ENCODE measurements around the gene MPDZ. TPM values are rescaled to one million over a fixed set of nuclear protein-coding genes. Genes with fewer than 3 reads are reported as not detected.

The MPDZ gene
- total and polyA plus RNA-seq, 2 of the 13 experiments (the other 11 are each of a cell fraction or from before 2014, with no cell fraction given), result 12.4 to 14.7 TPM

DNA sequence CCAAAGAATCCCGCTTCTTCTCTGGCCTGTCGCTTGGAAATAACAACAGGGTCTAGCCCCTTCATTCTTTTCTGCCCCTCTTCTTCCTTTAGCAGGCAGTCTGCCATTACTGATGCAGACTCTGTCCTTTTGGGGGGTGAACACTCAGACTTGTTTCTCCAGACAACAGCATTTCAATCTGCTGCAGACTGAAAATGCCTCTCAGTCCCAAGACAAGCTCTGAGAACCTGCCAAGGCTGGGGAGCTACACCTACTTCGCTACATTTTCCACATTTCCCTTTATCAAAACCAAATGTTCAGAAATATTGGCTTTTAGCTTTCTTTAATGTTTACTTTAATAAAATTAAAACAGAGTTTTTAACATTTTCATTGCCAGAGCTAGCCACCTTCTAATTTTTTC is 152.4 kb downstream of the MPDZ start (continued):
- TF ChIP-seq, protein P1, sequence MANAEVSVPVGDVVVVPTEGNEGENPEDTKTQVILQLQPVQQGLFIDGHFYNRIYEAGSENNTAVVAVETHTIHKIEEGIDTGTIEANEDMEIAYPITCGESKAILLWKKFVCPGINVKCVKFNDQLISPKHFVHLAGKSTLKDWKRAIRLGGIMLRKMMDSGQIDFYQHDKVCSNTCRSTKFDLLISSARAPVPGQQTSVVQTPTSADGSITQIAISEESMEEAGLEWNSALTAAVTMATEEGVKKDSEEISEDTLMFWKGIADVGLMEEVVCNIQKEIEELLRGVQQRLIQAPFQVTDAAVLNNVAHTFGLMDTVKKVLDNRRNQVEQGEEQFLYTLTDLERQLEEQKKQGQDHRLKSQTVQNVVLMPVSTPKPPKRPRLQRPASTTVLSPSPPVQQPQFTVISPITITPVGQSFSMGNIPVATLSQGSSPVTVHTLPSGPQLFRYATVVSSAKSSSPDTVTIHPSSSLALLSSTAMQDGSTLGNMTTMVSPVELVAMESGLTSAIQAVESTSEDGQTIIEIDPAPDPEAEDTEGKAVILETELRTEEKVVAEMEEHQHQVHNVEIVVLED (CRISPR knock-in tag; IDR thresholded peaks at IDR 0.05; ENCODE audit: borderline replicate concordance), result no peak
- TF ChIP-seq RFXANK (CRISPR knock-in tag; IDR thresholded peaks at IDR 0.05), result no peak
- TF ChIP-seq POGZ (CRISPR knock-in tag; IDR thresholded peaks at IDR 0.05), result no peak
- TF ChIP-seq PRPF4 (IDR thresholded peaks at IDR 0.05; ENCODE audit: low read depth, low read length, poor library complexity, severe bottlenecking), result no peak
- no peak for TF ChIP-seq TEAD3 (CRISPR knock-in tag; optimal IDR thresholded peaks at IDR 0.05; ENCODE audit: borderline replicate concordance)

DNA sequence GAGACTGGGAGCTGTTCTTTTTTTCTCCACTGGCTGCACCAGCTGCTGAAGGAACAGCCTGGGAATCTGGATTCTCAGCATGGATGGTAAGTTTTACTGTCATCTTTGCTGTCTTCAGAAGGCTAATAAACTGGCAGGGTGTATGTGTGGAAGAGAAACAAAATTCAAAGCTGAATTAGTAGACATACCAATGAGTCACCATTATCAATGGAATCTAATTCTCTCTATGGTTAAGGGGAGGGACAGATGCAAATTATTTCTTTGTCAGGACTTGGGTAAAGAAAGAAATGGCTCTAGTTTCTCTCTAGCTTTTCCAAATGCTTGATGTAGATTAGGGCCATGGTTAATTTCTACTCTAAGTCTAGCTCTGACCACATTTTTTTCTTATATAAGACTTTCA is 154.2 kb downstream of the MPDZ start:
- POLR2A ChIA-PET, result no interaction called here
- Histone ChIP-seq H3K4me1 (ENCODE audit: insufficient read depth, low read length) (no peaks in the 10 kb centered on the region), H3K36me3 (replicated peaks in 1 of 2; ENCODE audit: control insufficient read depth in 1 of 2, insufficient read depth in 2 of 2, low read length in 2 of 2) (peaks cover 2 to 7% of the 10 kb centered on the region in 2 experiments; a peak in 2 of 5 replicates), H3K9me3 (ENCODE audit: low read length) (no peaks in the 10 kb centered on the region), H3K79me2 (ENCODE audit: insufficient read depth, low read length) (no peaks in the 10 kb centered on the region), H2AFZ (ENCODE audit: low read length) (no peak overlapping the region), H3K4me2 (ENCODE audit: low read depth, low read length) (no peak overlapping the region), H3K4me3 (replicated peaks in 1 of 3; ENCODE audit: insufficient read depth in 1 of 3, low read depth in 2 of 3, low read length in 3 of 3) (no peak overlapping the region), H4K20me1 (ENCODE audit: insufficient read depth, low read length) (no peaks in the 10 kb centered on the region), H3K9ac (ENCODE audit: insufficient read depth, low read depth, low read length) (no peak overlapping the region), H3K27ac (ENCODE audit: extremely low read length, insufficient read depth, low read length) (no peak overlapping the region), H3K27me3 (ENCODE audit: control insufficient read depth in 1 of 2, insufficient read depth in 2 of 2, low read length in 2 of 2) (no peaks in the 10 kb centered on the region)
- DNase-seq (ENCODE audit: low spot score), result no peak
- no peak for FAIRE-seq
- in situ Hi-C loops (cut with HindIII; ENCODE audit: extremely low pct_ligation_motif_present, low pct_unique_long_range_greater_than_20kb) (no loop called here), intact Hi-C loops (cut with micrococcal nuclease; ENCODE audit: unreplicated experiment) (no loop called here)
- CTCF ChIA-PET (ENCODE audit: low intra/inter-chr PET ratio, low total read pairs), result no interaction called here
- no peak for ATAC-seq
- no TSS peak for BruUV-seq (replicated peaks)
- TF ChIP-seq ZFP82 (CRISPR knock-in tag; IDR thresholded peaks at IDR 0.05; ENCODE audit: borderline replicate concordance), result no peak
- no peak for TF ChIP-seq ARNT (IDR thresholded peaks at IDR 0.05)
- TF ChIP-seq ZNF337 (CRISPR knock-in tag; IDR thresholded peaks at IDR 0.05; ENCODE audit: borderline replicate concordance, low read depth), result no peak
- no peak for TF ChIP-seq ZNF598 (CRISPR knock-in tag; IDR thresholded peaks at IDR 0.05; ENCODE audit: borderline replicate concordance)
- no peak for TF ChIP-seq POLR2AphosphoS5 (IDR thresholded peaks at IDR 0.05; ENCODE audit: low read depth, low read length)
- no peak for TF ChIP-seq ISL2 (CRISPR knock-in tag; IDR thresholded peaks at IDR 0.05)
